ACC112 (cell line): ENCODE data around the gene PDP2.

Experiments used
- H2AFZ ChIP-seq: fragments of 200-600 bp; sonication (generic); one replicate; pipeline ENCODE4 v1.6.0; 2017; ENCODE audit warnings: antibody characterized with exemption, low read length; ENCODE audit not compliant: unreplicated experiment
- H3K27ac ChIP-seq: fragments of 200-600 bp; sonication (generic); 2 replicates; pipeline ENCODE4 v1.5.1; 2014; ENCODE audit warnings: low read depth, mild to moderate bottlenecking, antibody characterized with exemption, low read length, moderate library complexity
- H3K27me3 ChIP-seq: fragments of 200-600 bp; sonication (generic); 2 replicates; pipeline ENCODE4 v1.6.1; 2014; ENCODE audit warnings: mild to moderate bottlenecking, antibody characterized with exemption, low read length, moderate library complexity, mixed read lengths; ENCODE audit not compliant: insufficient read depth
- H3K36me3 ChIP-seq: fragments of 200-600 bp; sonication (generic); 2 replicates; pipeline ENCODE4 v1.6.1; 2016; ENCODE audit warnings: mild to moderate bottlenecking, antibody characterized with exemption, low read length, moderate library complexity, mixed read lengths; ENCODE audit not compliant: insufficient read depth
- H3K4me1 ChIP-seq: fragments of 200-600 bp; sonication (generic); one replicate; pipeline ENCODE4 v1.6.1; 2016; ENCODE audit warnings: low read length, mixed read lengths; ENCODE audit not compliant: insufficient read depth, unreplicated experiment, control insufficient read depth
- H3K4me3 ChIP-seq: fragments of 200-600 bp; sonication (generic); 2 replicates; pipeline ENCODE4 v1.5.1; 2014; ENCODE audit warnings: mild to moderate bottlenecking, low read depth, low read length
- H3K79me2 ChIP-seq: fragments of 200-600 bp; sonication (generic); one replicate; pipeline ENCODE4 v1.6.0; 2016; ENCODE audit warnings: low read length; ENCODE audit not compliant: control insufficient read depth, unreplicated experiment, insufficient read depth

Gene PDP2

GRCh38 chr16:66871840-66872239, 8.5 kb upstream of the PDP2 start:
- Histone ChIP-seq H3K79me2 (no peaks in the 10 kb centered on the region), H3K36me3 (no peaks in the 10 kb centered on the region), H3K4me1 (peaks cover 20% of the 10 kb centered on the region), H3K27ac (no peak overlapping the region), H2AFZ (no peak overlapping the region), H3K4me3 (no peak overlapping the region), H3K27me3 (no peaks in the 10 kb centered on the region)

DNA sequence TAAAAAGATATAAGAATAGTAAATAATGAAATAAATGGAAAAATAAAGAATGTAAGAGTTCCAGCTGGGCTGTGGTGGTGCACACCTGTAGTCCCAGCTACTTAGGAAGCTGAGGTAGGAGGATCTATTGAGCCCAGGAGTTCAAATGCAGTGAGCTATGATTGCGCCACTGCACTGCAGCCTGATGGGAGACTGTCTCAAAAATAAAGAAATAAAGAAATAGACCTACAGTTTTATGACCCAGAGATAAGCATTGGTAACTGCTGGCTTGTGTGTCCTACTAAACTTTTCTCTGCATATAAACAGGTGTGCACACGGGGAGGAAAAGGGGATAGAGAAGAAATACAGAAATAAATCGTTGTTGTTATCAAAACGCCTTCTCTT, 7.8 kb upstream of the PDP2 start:
- no peaks in the 10 kb centered on the region for H3K27me3 ChIP-seq

GRCh38 chr16:66872943-66873684, 7.2 kb upstream of the PDP2 start:
- Histone ChIP-seq H3K4me3 (peak overlapping the region; percentile 76), H3K27me3 (no peaks in the 10 kb centered on the region), H3K36me3 (no peaks in the 10 kb centered on the region), H2AFZ (peak overlapping the region; percentile 61), H3K79me2 (no peaks in the 10 kb centered on the region), H3K27ac (peak overlapping the region; percentile 66), H3K4me1 (peaks cover 20% of the 10 kb centered on the region)

More for the DNA sequence above, 7.8 kb upstream of the PDP2 start:
- Histone ChIP-seq H3K79me2 (no peaks in the 10 kb centered on the region), H3K4me3 (peak overlapping the region; percentile 76), H3K4me1 (peaks cover 20% of the 10 kb centered on the region), H2AFZ (peak overlapping the region; percentile 61), H3K27ac (peak overlapping the region; percentile 21; the same call in 1 of the 2 replicates), H3K36me3 (no peaks in the 10 kb centered on the region)

- Histone ChIP-seq H3K36me3 (no peaks in the 10 kb centered on the region), H3K4me3 (no peak overlapping the region), H3K27me3 (no peaks in the 10 kb centered on the region), H3K27ac (peak overlapping the region; percentile 66), H2AFZ (no peak overlapping the region), H3K79me2 (no peaks in the 10 kb centered on the region), H3K4me1 (peaks cover 20% of the 10 kb centered on the region)
Measured at GRCh38 chr16:66873685-66874055, 6.6 kb upstream of the PDP2 start.

- Histone ChIP-seq H3K36me3 (no peaks in the 10 kb centered on the region), H2AFZ (peak overlapping the region; percentile 5), H3K27ac (peak overlapping the region; percentile 66), H3K79me2 (no peaks in the 10 kb centered on the region), H3K27me3 (no peaks in the 10 kb centered on the region), H3K4me1 (peaks cover 20% of the 10 kb centered on the region), H3K4me3 (no peak overlapping the region)
Measured at GRCh38 chr16:66874079-66874775, 6.1 kb upstream of the PDP2 start.

GRCh38 chr16:66878067-66878466, 2.2 kb upstream of the PDP2 start:
- Histone ChIP-seq H3K27me3 (no peaks in the 10 kb centered on the region), H3K36me3 (no peaks in the 10 kb centered on the region), H3K79me2 (peaks cover 12% of the 10 kb centered on the region), H3K4me1 (peaks cover 24% of the 10 kb centered on the region), H2AFZ (no peak overlapping the region), H3K4me3 (no peak overlapping the region), H3K27ac (no peak overlapping the region)

- Histone ChIP-seq H3K27me3 (no peaks in the 10 kb centered on the region), H3K27ac (no peak overlapping the region), H3K36me3 (no peaks in the 10 kb centered on the region), H2AFZ (peak overlapping the region; percentile 43), H3K79me2 (peaks cover 12% of the 10 kb centered on the region), H3K4me1 (peaks cover 4% of the 10 kb centered on the region), H3K4me3 (peak overlapping the region; percentile 96)
Measured at GRCh38 chr16:66881014-66881417, 701 bp downstream of the PDP2 start.

GRCh38 chr16:66881560-66881959, 1.2 kb downstream of the PDP2 start:
- Histone ChIP-seq H3K4me1 (peaks cover 4% of the 10 kb centered on the region), H3K79me2 (peaks cover 12% of the 10 kb centered on the region), H2AFZ (no peak overlapping the region), H3K27me3 (no peaks in the 10 kb centered on the region), H3K4me3 (peak overlapping the region; percentile 96), H3K36me3 (no peaks in the 10 kb centered on the region), H3K27ac (no peak overlapping the region)

DNA sequence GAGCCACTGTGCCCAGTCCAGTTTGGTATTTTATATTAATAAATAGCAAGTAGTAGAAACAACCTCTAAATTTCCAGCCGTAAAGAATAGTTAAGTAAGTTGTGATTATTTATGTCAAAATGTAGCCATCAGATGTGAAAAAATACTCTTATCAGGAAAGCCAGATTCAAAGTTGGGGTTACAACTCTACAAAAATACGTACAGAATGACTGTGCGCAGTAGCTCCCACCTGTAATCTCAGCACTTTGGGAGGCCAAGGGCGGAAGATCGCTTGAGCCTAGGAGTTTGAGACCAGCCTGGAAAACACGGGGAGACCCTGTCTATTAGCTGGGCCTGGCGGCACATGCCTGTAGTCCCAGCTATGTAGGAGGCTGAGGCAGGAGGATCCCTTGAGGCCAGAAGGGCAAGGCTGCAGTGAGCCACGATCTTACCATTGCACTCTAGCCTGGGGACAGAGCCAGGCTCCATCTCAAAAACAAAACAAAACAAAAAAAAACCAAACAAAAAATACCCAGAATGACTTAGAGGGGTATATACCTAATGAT, 1.7 kb downstream of the PDP2 start:
- H3K4me3 ChIP-seq = peak overlapping the region; percentile 96; the same call in 1 of the 2 replicates
- H3K4me1 ChIP-seq = peaks cover 4% of the 10 kb centered on the region

GRCh38 chr16:66882702-66883101, 2.4 kb downstream of the PDP2 start:
- H2AFZ ChIP-seq = no peak overlapping the region
- no peaks in the 10 kb centered on the region for H3K27me3 ChIP-seq
- no peaks in the 10 kb centered on the region for H3K36me3 ChIP-seq
- no peak overlapping the region for H3K27ac ChIP-seq
- H3K4me3 ChIP-seq = no peak overlapping the region
- peaks cover 12% of the 10 kb centered on the region for H3K79me2 ChIP-seq
- H3K4me1 ChIP-seq = peaks cover 4% of the 10 kb centered on the region

More for the DNA sequence above, 1.7 kb downstream of the PDP2 start:
- Histone ChIP-seq H3K27ac (no peak overlapping the region), H3K36me3 (no peaks in the 10 kb centered on the region), H3K79me2 (peaks cover 12% of the 10 kb centered on the region), H2AFZ (no peak overlapping the region), H3K27me3 (no peaks in the 10 kb centered on the region)
